HL-60 (cell line): ENCODE results near the gene PAGR1.

ENCODE experiments used
- DNase-seq, 2 experiments: peaks; one replicate each; pipeline ENCODE4 v3.0.0-alpha.2; 2010 to 2020; ENCODE audit warnings: low read depth in 1 of 2, low spot score in 1 of 2
- H3K27ac ChIP-seq: fragments of 250-450 bp; sonication (Bioruptor Pico); replicated peaks from 2 replicates; pipeline ENCODE4 v1.5.1; 2020; ENCODE audit warnings: mild to moderate bottlenecking, moderate library complexity
- H3K27me3 ChIP-seq: fragments of 250-450 bp; sonication (Bioruptor Pico); 2 replicates; pipeline ENCODE4 v1.5.1; 2021; ENCODE audit warnings: mild to moderate bottlenecking, moderate library complexity; ENCODE audit not compliant: insufficient read depth, poor library complexity, severe bottlenecking
- H3K4me3 ChIP-seq: replicated peaks from 2 replicates; pipeline ENCODE4 v1.5.1; 2011; ENCODE audit warnings: mild to moderate bottlenecking, control low read depth, low read length; ENCODE audit not compliant: insufficient read depth
- CTCF ChIP-seq: IDR thresholded peaks from one replicate; pipeline ENCODE4 v1.5.1; 2011; ENCODE audit warnings: low read length, control low read depth, inconsistent platforms; ENCODE audit not compliant: insufficient read depth
- GABPA ChIP-seq: IDR thresholded peaks from 2 replicates; pipeline ENCODE4 v1.6.1; 2012; ENCODE audit warnings: low read depth
- POLR2AphosphoS5 ChIP-seq: IDR thresholded peaks from 2 replicates; pipeline ENCODE4 v1.6.1; 2012; ENCODE audit warnings: low read depth
- SPI1 ChIP-seq: IDR thresholded peaks from 2 replicates; pipeline ENCODE4 v1.6.1; 2012; ENCODE audit warnings: low read depth, mild to moderate bottlenecking, borderline replicate concordance
- TF ChIP-seq, protein P1 (sequence below): IDR thresholded peaks from 2 replicates; pipeline ENCODE4 v1.6.1; 2012; ENCODE audit warnings: low read depth; ENCODE audit not compliant: insufficient replicate concordance

PAGR1 gene

DNA sequence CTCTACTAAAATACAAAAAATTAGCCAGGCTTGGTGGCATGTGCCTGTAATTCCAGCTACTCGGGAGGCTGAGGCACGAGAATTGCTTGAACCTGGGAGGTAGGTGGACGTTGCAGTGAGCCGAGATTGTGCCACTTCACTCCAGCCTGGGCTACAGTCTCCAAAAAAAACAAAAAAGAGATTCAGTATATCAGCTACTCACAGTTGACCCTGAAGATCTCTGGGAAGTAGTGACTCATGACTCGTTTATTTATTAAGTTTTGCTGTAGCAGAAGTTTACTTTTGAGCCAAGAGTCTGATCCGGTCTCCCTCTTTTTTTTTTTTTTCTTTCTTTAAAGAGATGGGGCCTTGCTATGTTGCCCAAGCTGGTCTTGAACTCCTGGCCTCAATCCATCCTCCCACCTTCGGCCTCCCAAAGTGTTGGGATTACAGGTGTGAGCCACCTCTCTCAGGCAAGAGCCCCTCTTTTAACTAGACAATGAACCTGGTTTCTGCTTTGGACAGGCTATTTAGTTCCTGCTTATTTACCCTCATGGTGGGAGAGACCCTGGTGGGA lies 8.7 kb downstream of the PAGR1 start:
- DNase-seq, result no peak
- Histone ChIP-seq H3K4me3 (no peak overlapping the region), H3K27me3 (no peaks in the 10 kb centered on the region), H3K27ac (no peak overlapping the region)
- TF ChIP-seq CTCF (no peak), GABPA (no peak), POLR2AphosphoS5 (0 out of 2 replicates have a peak, but pooled peaks have one; percentile 16), SPI1 (no peak)
- TF ChIP-seq, protein P1, sequence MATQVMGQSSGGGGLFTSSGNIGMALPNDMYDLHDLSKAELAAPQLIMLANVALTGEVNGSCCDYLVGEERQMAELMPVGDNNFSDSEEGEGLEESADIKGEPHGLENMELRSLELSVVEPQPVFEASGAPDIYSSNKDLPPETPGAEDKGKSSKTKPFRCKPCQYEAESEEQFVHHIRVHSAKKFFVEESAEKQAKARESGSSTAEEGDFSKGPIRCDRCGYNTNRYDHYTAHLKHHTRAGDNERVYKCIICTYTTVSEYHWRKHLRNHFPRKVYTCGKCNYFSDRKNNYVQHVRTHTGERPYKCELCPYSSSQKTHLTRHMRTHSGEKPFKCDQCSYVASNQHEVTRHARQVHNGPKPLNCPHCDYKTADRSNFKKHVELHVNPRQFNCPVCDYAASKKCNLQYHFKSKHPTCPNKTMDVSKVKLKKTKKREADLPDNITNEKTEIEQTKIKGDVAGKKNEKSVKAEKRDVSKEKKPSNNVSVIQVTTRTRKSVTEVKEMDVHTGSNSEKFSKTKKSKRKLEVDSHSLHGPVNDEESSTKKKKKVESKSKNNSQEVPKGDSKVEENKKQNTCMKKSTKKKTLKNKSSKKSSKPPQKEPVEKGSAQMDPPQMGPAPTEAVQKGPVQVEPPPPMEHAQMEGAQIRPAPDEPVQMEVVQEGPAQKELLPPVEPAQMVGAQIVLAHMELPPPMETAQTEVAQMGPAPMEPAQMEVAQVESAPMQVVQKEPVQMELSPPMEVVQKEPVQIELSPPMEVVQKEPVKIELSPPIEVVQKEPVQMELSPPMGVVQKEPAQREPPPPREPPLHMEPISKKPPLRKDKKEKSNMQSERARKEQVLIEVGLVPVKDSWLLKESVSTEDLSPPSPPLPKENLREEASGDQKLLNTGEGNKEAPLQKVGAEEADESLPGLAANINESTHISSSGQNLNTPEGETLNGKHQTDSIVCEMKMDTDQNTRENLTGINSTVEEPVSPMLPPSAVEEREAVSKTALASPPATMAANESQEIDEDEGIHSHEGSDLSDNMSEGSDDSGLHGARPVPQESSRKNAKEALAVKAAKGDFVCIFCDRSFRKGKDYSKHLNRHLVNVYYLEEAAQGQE, result no peak

- TF ChIP-seq, protein P1, result no peak
- no peaks in the 10 kb centered on the region for H3K27me3 ChIP-seq
- H3K4me3 ChIP-seq, result no peak overlapping the region
- no peak for DNase-seq
- no peak overlapping the region for H3K27ac ChIP-seq
Measured at GRCh38 chr16:29825145-29826044, 9.4 kb downstream of the PAGR1 start.

DNA sequence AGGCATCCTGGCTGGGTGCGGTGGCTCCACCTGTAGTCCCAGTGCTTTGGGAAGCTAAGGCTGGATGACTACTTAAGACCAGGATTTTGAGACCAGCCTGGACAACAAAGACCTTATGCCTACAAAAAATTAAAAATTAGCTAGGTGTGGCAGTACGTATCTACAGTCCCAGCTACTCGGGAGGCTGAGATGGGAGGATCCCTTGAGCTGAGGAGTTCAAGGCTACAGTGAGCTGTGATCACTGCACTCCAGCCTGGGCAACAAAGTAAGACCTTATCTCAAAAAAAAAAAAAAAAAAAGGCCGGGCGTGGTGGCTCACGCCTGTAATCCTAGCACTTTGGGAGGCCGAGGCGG lies 10.4 kb downstream of the PAGR1 start:
- no peak overlapping the region for H3K4me3 ChIP-seq
- no peak for DNase-seq
- no peaks in the 10 kb centered on the region for H3K27me3 ChIP-seq
- TF ChIP-seq POLR2AphosphoS5 (no peak), CTCF (no peak), SPI1 (no peak), GABPA (no peak)
- TF ChIP-seq, protein P1, result no peak
- no peak overlapping the region for H3K27ac ChIP-seq
